NCI-H1105 (cell line): ENCODE data around the gene ACSF3.
"Not testable (repeated sequence)": the region's sequence is repeated elsewhere in the genome, so short reads cannot be mapped to it uniquely, and the experiment has no call there.

ENCODE experiments used
- DNase-seq: peaks from one replicate; lab custom pipeline; 2025; lab: John Stamatoyannopoulos, UW

ACSF3 gene

DNA sequence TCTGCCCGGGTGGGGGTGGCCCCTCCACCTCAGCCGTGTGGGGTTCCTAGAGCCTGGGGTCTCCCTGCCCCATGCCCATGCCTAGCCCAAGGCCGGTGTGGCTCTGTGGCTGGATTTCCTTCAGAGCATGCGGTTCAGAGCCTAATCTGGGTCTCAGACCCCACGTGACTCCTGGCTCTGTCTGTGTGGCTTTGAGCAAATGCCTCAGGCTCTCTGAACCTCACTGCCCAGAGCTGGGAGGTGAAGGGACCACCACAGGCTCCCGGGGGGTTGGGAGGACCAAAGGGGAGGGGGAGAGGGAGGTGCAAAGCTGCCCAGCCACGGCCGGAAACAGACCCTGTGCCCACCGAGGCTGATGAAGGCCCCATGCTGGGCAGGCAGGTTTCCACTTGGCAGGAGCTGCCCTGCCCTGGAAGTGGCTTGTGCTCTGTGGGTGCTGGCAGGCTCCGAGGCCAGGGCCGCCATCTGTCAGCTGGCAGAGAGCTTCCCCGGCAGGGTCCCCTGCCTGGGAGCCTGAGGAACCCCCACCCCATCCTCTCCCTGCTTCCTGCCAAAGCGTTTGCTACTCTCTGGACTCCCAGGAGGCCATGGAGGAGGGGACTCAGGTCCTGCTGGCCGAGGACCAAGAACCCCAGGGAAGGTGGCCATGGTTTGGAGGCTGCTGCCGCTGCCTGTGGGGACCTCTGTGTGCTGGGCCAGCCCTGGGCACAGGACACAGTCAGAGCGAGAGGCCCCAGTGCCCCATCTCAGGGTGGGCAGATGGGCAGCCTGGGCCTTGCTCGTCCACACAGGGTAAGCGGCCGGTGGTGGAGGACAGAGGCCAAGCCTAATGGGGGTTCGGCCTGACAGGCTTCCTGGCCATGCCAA is 81.9 kb downstream of the ACSF3 start:
- no peak for DNase-seq

DNA sequence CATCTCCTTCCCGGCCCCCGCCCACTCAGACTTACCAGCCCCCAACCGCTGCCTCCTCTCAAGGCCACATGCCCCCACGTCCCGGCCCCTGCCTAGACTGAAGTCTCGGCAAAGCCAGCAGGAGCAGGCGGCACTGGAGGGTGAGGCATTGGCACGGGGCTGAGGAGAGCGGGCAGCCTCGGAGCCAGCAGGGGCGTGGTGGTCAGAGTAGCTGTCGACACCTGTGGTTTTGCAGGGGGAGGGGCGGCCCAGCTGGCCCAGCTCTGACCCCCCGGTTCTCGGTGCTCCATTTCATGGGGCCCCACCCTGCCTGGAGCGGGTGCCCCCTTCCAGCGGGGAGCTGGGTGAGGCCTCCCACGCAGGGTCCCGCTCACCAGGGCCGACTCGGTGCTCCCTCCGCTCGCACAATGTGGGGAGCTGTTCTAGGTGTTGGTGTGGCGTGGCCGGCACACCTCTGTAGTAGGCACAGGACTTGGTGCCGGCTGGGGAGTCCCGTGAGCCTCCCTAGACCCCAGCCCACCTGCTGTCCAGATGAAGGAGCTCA is 82.6 kb downstream of the ACSF3 start:
- DNase-seq = no peak

- no peak for DNase-seq
Observed at GRCh38 chr16:89176717-89177116, 83.1 kb downstream of the ACSF3 start.

DNA sequence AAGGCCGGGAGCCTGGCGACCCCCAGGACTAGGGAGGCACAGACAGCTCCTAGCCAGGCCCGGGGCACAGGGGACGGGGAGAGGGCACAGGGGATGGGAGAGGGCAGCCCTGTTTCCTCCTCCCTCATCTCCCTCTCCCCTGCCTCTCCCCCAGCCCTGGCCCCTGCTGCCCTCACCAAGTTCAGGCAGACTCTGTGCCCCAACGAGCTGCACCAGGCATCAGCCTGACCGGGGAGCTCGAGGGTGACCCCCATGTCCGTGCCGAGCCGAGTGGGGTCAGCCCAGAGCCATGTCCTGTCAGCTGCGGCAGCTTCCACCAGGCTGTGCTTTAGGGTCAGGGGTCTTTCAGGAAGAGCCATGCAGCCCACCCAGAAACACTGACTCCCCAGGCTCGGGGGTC is 83.8 kb downstream of the ACSF3 start:
- no peak for DNase-seq

GRCh38 chr16:89178453-89179147 is 84.9 kb downstream of the ACSF3 start:
- no peak for DNase-seq

- no peak for DNase-seq
Observed at GRCh38 chr16:89179148-89179484, 85.5 kb downstream of the ACSF3 start.

- DNase-seq = no peak
Observed at GRCh38 chr16:89179656-89180315, 86.1 kb downstream of the ACSF3 start.

DNA sequence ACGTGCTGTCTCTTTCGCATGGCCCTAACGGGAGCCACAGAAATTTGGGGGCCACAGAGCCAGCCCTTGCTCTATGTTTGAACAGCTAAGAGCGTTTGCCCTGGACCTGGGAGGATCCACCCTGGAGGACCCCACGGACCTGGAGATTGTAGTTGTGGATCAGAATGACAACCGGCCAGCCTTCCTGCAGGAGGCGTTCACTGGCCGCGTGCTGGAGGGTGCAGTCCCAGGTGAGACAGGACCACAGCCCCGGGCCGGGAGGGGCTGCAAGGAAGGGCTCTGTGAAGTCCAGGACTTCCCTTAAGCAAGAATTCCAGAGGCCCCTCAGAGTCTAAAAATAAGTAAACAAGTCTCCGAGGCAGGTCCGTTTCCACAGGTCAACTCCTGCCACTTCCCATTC is 89.8 kb downstream of the ACSF3 start:
- no peak for DNase-seq

DNA sequence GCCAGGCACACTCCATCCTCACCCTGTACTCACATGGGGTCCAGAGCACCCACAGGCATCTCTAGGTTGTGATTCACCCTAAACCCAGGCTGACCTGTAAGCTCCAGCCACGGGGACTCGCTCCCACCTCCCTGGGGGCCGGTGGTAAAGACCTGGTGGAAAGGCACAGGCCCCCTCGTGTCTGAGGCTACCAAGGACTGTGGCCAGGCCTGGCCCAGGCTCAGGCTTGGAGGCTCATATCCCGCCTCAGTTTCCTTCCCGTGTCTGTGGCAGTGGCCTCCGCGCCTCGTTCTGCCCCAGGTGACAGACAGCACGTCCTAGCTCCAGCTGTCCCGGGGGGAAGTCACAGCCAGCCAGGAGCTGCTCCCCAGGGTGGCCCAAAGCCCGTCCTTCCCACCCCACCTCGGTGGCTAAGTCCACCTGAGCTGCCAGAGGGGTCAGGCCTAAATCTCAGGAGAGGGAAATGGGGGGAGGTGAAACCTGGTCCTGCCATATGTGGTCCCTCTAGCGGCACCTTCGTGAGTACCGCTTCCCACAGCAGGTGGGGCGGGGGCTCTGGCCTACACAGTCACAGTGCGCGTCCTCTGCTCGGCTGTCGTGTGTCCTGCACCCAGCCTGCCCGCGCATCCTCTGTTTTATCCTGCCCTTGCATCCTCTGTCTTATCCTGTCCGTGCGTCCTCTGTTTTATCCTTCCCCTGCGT is 90.5 kb downstream of the ACSF3 start:
- DNase-seq = no peak

GRCh38 chr16:89184677-89184932 is 91.0 kb downstream of the ACSF3 start:
- no peak for DNase-seq

DNA sequence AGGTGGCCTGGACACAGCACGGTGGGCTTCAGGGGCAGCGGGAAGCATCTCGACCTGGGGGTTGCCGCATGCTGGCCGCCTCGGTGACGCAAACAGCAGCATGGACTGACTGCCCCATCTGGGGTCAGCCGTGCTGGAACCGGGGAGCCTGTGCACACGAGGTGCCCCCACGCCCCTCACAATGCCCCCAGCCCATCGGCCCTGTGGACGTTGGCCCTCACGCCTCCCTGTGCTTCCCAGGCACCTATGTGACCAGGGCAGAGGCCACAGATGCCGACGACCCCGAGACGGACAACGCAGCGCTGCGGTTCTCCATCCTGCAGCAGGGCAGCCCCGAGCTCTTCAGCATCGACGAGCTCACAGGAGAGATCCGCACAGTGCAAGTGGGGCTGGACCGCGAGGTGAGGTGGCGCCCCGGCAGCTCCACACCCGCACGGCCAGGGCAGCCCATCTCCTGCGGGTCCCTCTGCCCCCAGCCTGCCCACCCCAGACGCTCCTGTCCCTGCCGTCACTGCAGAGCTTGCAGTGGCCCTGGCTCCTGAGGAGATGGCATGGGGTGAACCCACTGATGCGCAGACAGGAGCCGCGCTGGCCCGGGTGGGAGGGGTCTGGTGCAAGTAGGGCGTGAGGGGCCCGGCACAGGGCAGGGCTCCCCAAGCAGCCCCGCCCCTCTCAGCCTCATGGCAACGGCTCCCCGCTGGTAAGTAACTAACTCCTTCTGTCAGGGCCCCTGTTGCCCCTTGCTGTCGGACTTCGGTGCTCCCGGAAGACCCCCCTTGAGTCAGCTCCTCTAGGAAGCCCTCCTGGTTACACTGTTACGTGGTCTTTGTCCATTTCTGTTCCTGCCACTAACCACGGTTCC is 91.5 kb downstream of the ACSF3 start:
- no peak for DNase-seq

GRCh38 chr16:89185887-89186592 is 92.4 kb downstream of the ACSF3 start:
- DNase-seq = not testable (repeated sequence)

- not testable (repeated sequence) for DNase-seq
Observed at GRCh38 chr16:89186593-89187031, 93.0 kb downstream of the ACSF3 start.

GRCh38 chr16:89187032-89187769 is 93.5 kb downstream of the ACSF3 start:
- no peak for DNase-seq

- DNase-seq = no peak
Observed at GRCh38 chr16:89187770-89188392, 94.2 kb downstream of the ACSF3 start.

DNA sequence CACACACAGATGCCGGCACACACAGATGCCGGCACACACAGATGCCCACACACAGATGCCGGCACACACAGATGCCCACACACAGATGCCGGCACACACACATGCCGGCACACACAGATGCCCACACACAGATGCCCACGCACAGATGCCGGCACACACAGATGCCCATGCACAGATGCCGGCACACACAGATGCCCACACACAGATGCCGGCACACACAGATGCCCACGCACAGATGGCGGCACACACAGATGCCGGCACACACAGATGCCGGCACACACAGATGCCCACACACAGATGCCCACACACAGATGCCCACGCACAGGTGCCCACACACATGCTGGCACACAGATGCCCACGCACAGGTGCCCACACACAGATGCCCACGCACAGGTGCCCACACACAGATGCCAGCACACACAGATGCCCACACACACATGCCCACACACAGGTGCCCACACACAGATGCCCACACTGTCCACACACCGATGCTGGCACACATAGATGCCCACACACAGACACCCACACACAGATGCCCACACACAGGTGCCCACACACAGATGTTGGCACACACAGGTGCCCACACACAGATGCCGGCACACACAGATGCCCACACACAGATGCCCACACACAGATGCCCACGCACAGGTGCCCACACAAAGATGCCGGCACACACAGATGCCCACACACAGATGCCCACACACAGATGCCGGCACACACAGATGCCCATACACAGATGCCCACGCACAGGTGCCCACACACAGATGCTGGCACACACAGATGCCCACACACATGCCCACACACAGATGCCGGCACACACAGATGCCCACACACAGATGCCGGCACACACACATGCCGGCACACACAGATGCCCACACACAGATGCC is 95.1 kb downstream of the ACSF3 start:
- DNase-seq = not testable (repeated sequence)

GRCh38 chr16:89189358-89190025 is 95.8 kb downstream of the ACSF3 start:
- DNase-seq = no peak
